SK-N-SH (cell line): Measurements from ENCODE around the gene GPR68. TPM values are rescaled to one million over a fixed set of nuclear protein-coding genes. Genes with fewer than 3 reads are reported as not detected.

ENCODE experiments used
- CTCF ChIA-PET: fragments of 300-600, 350-600 bp; formaldehyde crosslinking; extraction: SDS; loops from one replicate; lab custom pipeline; 2021; lab: Yijun Ruan, JAX
- POLR2A ChIA-PET: fragments of 350-600 bp; sonication (Branson Sonifier 250); formaldehyde crosslinking; extraction: SDS; loops from one replicate; lab custom pipeline; 2020; ENCODE audit warnings: antibody characterized with exemption, inconsistent platforms; lab: Yijun Ruan, JAX
- DNase-seq: peaks from one replicate; pipeline ENCODE4 v3.0.0; 2012
- H2AFZ ChIP-seq: fragments of 200-600 bp; sonication (generic); 2 replicates; pipeline ENCODE4 v1.8.1; 2016; ENCODE audit warnings: antibody characterized with exemption, mild to moderate bottlenecking, low read depth
- H3F3A ChIP-seq: fragments of 200-600 bp; sonication (generic); replicated peaks from 2 replicates; pipeline ENCODE3; 2016; ENCODE audit warnings: antibody characterized with exemption, mild to moderate bottlenecking; ENCODE audit not compliant: insufficient read depth
- H3K27ac ChIP-seq, 2 experiments: fragments of 200-500 bp in 1 of 2; fragments of 200-600 bp in 1 of 2; sonication (Bioruptor generic) in 1 of 2; sonication (generic), shearing (Covaris generic) in 1 of 2; 2 replicates each; pipeline versions ENCODE4 v1.5.1 to v1.6.1; 2014 to 2016; ENCODE audit warnings: low read depth in 2 of 2, inconsistent platforms in 1 of 2, low read length in 1 of 2, mild to moderate bottlenecking in 1 of 2, mixed read lengths in 1 of 2
- H3K27me3 ChIP-seq: fragments of 200-600 bp; sonication (generic), shearing (Covaris generic); 2 replicates; pipeline ENCODE4 v1.6.1; 2016; ENCODE audit warnings: mixed run types; ENCODE audit not compliant: insufficient read depth
- H3K36me3 ChIP-seq, 2 experiments: fragments of 200-500 bp in 1 of 2; fragments of 200-600 bp in 1 of 2; sonication (Bioruptor generic) in 1 of 2; sonication (generic) in 1 of 2; replicated peaks in 1 of 2; 2 replicates each; pipeline versions ENCODE3 to v1.5.1; 2014 to 2016; ENCODE audit warnings: low read length in 1 of 2, mild to moderate bottlenecking in 1 of 2; ENCODE audit not compliant: insufficient read depth in 2 of 2, control insufficient read depth in 1 of 2
- H3K4me1 ChIP-seq, 2 experiments: fragments of 200-500 bp in 1 of 2; fragments of 200-600 bp in 1 of 2; sonication (Bioruptor generic) in 1 of 2; sonication (generic), shearing (Covaris generic) in 1 of 2; 2 replicates each; pipeline versions ENCODE4 v1.5.1 to v1.6.1; 2014 to 2016; ENCODE audit warnings: low read depth in 1 of 2, low read length in 1 of 2, mixed run types in 1 of 2; ENCODE audit not compliant: insufficient read depth in 2 of 2, control insufficient read depth in 1 of 2
- H3K4me2 ChIP-seq: fragments of 200-600 bp; sonication (generic), shearing (Covaris generic); 2 replicates; pipeline ENCODE4 v1.6.1; 2017; ENCODE audit warnings: mixed run types
- H3K4me3 ChIP-seq, 2 experiments: fragments of 200-500 bp in 1 of 2; fragments of 200-600 bp in 1 of 2; sonication (Bioruptor generic) in 1 of 2; sonication (generic), shearing (Covaris generic) in 1 of 2; 2 replicates each; pipeline versions ENCODE4 v1.5.1 to v1.8.1; 2014 to 2016; ENCODE audit warnings: low read depth in 2 of 2, inconsistent platforms in 1 of 2, low read length in 1 of 2, mild to moderate bottlenecking in 1 of 2, mixed read lengths in 1 of 2, moderate library complexity in 1 of 2
- H3K79me2 ChIP-seq: fragments of 200-600 bp; sonication (generic); 2 replicates; pipeline ENCODE4 v1.8.1; 2017; ENCODE audit warnings: mild to moderate bottlenecking; ENCODE audit not compliant: insufficient read depth
- H3K9ac ChIP-seq: fragments of 200-600 bp; sonication (generic); 2 replicates; pipeline ENCODE4 v1.6.1; 2017; ENCODE audit warnings: mixed run types
- H3K9me2 ChIP-seq: fragments of 200-600 bp; sonication (generic); 2 replicates; pipeline ENCODE4 v1.6.1; 2017; ENCODE audit warnings: mixed run types
- H3K9me3 ChIP-seq: fragments of 200-600 bp; sonication (generic); 2 replicates; pipeline ENCODE4 v1.6.1; 2017; ENCODE audit warnings: mixed run types, mild to moderate bottlenecking, moderate library complexity
- H4K20me1 ChIP-seq: fragments of 200-600 bp; sonication (generic); 2 replicates; pipeline ENCODE4 v1.6.1; 2017; ENCODE audit warnings: mild to moderate bottlenecking, mixed run types; ENCODE audit not compliant: insufficient read depth
- CHD2 ChIP-seq: fragments of 150-350 bp; IDR thresholded peaks from 2 replicates; pipeline ENCODE4 v1.6.1; 2018; ENCODE audit warnings: low read length; ENCODE audit not compliant: partially characterized antibody
- EP300 ChIP-seq, 2 experiments: IDR thresholded peaks; 2 replicates each; pipeline versions ENCODE4 v1.4.0 to v1.6.1; 2012; ENCODE audit warnings: borderline replicate concordance in 1 of 2, low read depth in 1 of 2, low read length in 1 of 2
- FOXJ3 ChIP-seq: sonication (generic); formaldehyde crosslinking; IDR thresholded peaks from 2 replicates; pipeline ENCODE4 v1.5.1; 2020; ENCODE audit warnings: mild to moderate bottlenecking, missing genetic modification reagents
- GABPA ChIP-seq: IDR thresholded peaks from 2 replicates; pipeline ENCODE4 v1.4.0; 2012; ENCODE audit warnings: low read depth, mild to moderate bottlenecking
- JUND ChIP-seq: IDR thresholded peaks from 2 replicates; pipeline ENCODE4 v1.4.0; 2012
- MEF2A ChIP-seq: IDR thresholded peaks from 2 replicates; pipeline ENCODE4 v1.4.0; 2012; ENCODE audit warnings: low read depth, borderline replicate concordance
- NRF1 ChIP-seq: IDR thresholded peaks from 2 replicates; pipeline ENCODE4 v1.6.1; 2012; ENCODE audit warnings: low read depth, mild to moderate bottlenecking, low read length
- POLR2AphosphoS5 ChIP-seq: IDR thresholded peaks from 2 replicates; pipeline ENCODE4 v1.6.1; 2012; ENCODE audit warnings: low read depth, low read length
- RAD21 ChIP-seq: IDR thresholded peaks from 2 replicates; pipeline ENCODE4 v1.6.1; 2012; ENCODE audit warnings: mild to moderate bottlenecking, low read length
- RCOR1 ChIP-seq: fragments of 150-350 bp; IDR thresholded peaks from 2 replicates; pipeline ENCODE4 v1.6.1; 2017; ENCODE audit warnings: antibody characterized with exemption, low read length
- SIN3A ChIP-seq: IDR thresholded peaks from 2 replicates; pipeline ENCODE4 v1.6.1; 2012; ENCODE audit warnings: low read depth, mild to moderate bottlenecking, low read length, moderate library complexity, borderline replicate concordance
- SMC3 ChIP-seq: IDR thresholded peaks from 2 replicates; pipeline ENCODE4 v1.6.1; 2012; ENCODE audit warnings: low read depth, low read length, improper control_type of control experiment
- TAF1 ChIP-seq: IDR thresholded peaks from 2 replicates; pipeline ENCODE4 v1.6.1; 2012; ENCODE audit warnings: low read depth, mild to moderate bottlenecking, low read length, moderate library complexity, borderline replicate concordance
- TCF12 ChIP-seq: IDR thresholded peaks from 2 replicates; pipeline ENCODE4 v1.4.0; 2012
- TEAD4 ChIP-seq: IDR thresholded peaks from 2 replicates; pipeline ENCODE4 v1.4.0; 2012; ENCODE audit warnings: mild to moderate bottlenecking, borderline replicate concordance; ENCODE audit not compliant: insufficient read depth
- WGBS: methylation state at CpG from one replicate; pipeline ENCODE4 v1.1.6; 2017; ENCODE audit warnings: low lambda C conversion rate; 5-methylcytosine and 5-hydroxymethylcytosine counted together
- polyA plus RNA-seq, 3 experiments: library from polyadenylated mRNA; depleted of rRNA; stranded (reverse); fragments of >200 nt; gene quantifications; 2 replicates each; pipeline ENCODE4 v1.2.3, GENCODE V29; 2012
- TF ChIP-seq, protein P1 (sequence below): IDR thresholded peaks from 2 replicates; pipeline ENCODE4 v1.4.0; 2012; ENCODE audit warnings: low read depth, borderline replicate concordance
- TF ChIP-seq, protein P2 (sequence below): IDR thresholded peaks from 2 replicates; pipeline ENCODE4 v1.6.1; 2012; ENCODE audit warnings: mild to moderate bottlenecking, low read depth, low read length, moderate library complexity
- TF ChIP-seq, protein P3 (sequence below): fragments of 200-600 bp; sonication (generic); IDR thresholded peaks from 2 replicates; pipeline ENCODE4 v1.6.1; 2017; ENCODE audit warnings: antibody characterized with exemption, mild to moderate bottlenecking, moderate library complexity
- TF ChIP-seq, protein P4 (sequence below): IDR thresholded peaks from 2 replicates; pipeline ENCODE4 v1.4.0; 2012; ENCODE audit warnings: low read depth

Gene GPR68
- polyA plus RNA-seq, 1 of the 3 experiments (the other 2 are of a cell fraction) = 0.18 TPM

DNA sequence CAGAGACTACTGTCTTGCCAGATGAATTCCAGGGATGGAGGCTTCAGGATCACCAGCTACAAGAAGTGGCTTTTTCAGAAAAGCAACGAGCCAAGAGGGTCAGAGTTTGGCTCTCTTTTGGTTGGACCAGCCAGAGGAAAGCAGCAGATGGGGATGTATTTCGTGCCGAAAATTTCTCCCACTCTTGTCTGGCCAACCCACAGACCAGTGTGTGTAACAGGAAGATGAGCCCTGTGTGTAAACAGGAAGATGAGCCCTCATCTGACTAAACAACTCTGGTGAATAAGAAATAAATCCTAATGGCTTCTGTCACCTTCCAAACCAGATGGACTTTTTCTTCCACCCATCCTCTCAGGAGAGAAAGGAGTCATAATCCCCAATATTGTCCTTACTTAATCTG, 13.1 kb downstream of the GPR68 start:
- Histone ChIP-seq H3K9me3 (no peaks in the 10 kb centered on the region), H3K4me3 (no peak overlapping the region), H3K4me2 (no peak overlapping the region), H3K9me2 (no peaks in the 10 kb centered on the region), H3K79me2 (no peaks in the 10 kb centered on the region), H3K36me3 (no peaks in the 10 kb centered on the region), H4K20me1 (no peaks in the 10 kb centered on the region), H3F3A (no peaks in the 10 kb centered on the region), H3K4me1 (no peaks in the 10 kb centered on the region; a peak in 1 of 4 replicates), H3K27ac (no peak overlapping the region), H3K9ac (no peak overlapping the region), H3K27me3 (no peaks in the 10 kb centered on the region), H2AFZ (no peak overlapping the region)
- POLR2A ChIA-PET = no interaction called here
- no peak for TF ChIP-seq NRF1
- no peak for TF ChIP-seq GABPA
- TF ChIP-seq SIN3A = no peak
- no peak for TF ChIP-seq EP300 (IDR thresholded peaks at IDR 0.05; ENCODE audit: borderline replicate concordance in 1 of 2, low read depth in 1 of 2, low read length in 1 of 2)
- no peak for TF ChIP-seq CHD2
- TF ChIP-seq RAD21 = no peak
- TF ChIP-seq, protein P1, sequence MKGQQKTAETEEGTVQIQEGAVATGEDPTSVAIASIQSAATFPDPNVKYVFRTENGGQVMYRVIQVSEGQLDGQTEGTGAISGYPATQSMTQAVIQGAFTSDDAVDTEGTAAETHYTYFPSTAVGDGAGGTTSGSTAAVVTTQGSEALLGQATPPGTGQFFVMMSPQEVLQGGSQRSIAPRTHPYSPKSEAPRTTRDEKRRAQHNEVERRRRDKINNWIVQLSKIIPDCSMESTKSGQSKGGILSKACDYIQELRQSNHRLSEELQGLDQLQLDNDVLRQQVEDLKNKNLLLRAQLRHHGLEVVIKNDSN = no peak
- no peak for TF ChIP-seq TCF12
- TF ChIP-seq, protein P2, sequence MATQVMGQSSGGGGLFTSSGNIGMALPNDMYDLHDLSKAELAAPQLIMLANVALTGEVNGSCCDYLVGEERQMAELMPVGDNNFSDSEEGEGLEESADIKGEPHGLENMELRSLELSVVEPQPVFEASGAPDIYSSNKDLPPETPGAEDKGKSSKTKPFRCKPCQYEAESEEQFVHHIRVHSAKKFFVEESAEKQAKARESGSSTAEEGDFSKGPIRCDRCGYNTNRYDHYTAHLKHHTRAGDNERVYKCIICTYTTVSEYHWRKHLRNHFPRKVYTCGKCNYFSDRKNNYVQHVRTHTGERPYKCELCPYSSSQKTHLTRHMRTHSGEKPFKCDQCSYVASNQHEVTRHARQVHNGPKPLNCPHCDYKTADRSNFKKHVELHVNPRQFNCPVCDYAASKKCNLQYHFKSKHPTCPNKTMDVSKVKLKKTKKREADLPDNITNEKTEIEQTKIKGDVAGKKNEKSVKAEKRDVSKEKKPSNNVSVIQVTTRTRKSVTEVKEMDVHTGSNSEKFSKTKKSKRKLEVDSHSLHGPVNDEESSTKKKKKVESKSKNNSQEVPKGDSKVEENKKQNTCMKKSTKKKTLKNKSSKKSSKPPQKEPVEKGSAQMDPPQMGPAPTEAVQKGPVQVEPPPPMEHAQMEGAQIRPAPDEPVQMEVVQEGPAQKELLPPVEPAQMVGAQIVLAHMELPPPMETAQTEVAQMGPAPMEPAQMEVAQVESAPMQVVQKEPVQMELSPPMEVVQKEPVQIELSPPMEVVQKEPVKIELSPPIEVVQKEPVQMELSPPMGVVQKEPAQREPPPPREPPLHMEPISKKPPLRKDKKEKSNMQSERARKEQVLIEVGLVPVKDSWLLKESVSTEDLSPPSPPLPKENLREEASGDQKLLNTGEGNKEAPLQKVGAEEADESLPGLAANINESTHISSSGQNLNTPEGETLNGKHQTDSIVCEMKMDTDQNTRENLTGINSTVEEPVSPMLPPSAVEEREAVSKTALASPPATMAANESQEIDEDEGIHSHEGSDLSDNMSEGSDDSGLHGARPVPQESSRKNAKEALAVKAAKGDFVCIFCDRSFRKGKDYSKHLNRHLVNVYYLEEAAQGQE = no peak
- no peak for TF ChIP-seq JUND
- no peak for TF ChIP-seq MEF2A
- TF ChIP-seq RCOR1 = no peak
- no peak for TF ChIP-seq TAF1
- no peak for TF ChIP-seq SMC3
- no peak for TF ChIP-seq FOXJ3 (CRISPR knock-in tag)
- TF ChIP-seq, protein P3, sequence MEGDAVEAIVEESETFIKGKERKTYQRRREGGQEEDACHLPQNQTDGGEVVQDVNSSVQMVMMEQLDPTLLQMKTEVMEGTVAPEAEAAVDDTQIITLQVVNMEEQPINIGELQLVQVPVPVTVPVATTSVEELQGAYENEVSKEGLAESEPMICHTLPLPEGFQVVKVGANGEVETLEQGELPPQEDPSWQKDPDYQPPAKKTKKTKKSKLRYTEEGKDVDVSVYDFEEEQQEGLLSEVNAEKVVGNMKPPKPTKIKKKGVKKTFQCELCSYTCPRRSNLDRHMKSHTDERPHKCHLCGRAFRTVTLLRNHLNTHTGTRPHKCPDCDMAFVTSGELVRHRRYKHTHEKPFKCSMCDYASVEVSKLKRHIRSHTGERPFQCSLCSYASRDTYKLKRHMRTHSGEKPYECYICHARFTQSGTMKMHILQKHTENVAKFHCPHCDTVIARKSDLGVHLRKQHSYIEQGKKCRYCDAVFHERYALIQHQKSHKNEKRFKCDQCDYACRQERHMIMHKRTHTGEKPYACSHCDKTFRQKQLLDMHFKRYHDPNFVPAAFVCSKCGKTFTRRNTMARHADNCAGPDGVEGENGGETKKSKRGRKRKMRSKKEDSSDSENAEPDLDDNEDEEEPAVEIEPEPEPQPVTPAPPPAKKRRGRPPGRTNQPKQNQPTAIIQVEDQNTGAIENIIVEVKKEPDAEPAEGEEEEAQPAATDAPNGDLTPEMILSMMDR = no peak
- no peak for TF ChIP-seq TEAD4
- TF ChIP-seq, protein P4, sequence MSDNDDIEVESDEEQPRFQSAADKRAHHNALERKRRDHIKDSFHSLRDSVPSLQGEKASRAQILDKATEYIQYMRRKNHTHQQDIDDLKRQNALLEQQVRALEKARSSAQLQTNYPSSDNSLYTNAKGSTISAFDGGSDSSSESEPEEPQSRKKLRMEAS = no peak
- TF ChIP-seq POLR2AphosphoS5 = no peak
- DNase-seq = no peak
- CTCF ChIA-PET = no interaction called here
- 69% methylated on average over 3 of the region's 3 CpGs for WGBS
